SU-DHL-6 (cell line): ENCODE results near the gene PFKFB2.

Experiments
- EZH2phosphoT487 ChIP-seq: fragments of 200-600 bp; sonication (generic), shearing (Covaris generic); conservative IDR thresholded peaks from 2 replicates; pipeline ENCODE4 v1.6.1; 2018; ENCODE audit warnings: mild to moderate bottlenecking, antibody characterized with exemption, low read length, moderate library complexity, mixed read lengths
- TF ChIP-seq, protein P1 (sequence below): fragments of 200-600 bp; sonication (generic); IDR thresholded peaks from one replicate; pipeline ENCODE4 v1.5.1; 2017; ENCODE audit warnings: antibody characterized with exemption, mild to moderate bottlenecking, low read length, moderate library complexity; ENCODE audit not compliant: insufficient read depth, poor library complexity, severe bottlenecking

DNA sequence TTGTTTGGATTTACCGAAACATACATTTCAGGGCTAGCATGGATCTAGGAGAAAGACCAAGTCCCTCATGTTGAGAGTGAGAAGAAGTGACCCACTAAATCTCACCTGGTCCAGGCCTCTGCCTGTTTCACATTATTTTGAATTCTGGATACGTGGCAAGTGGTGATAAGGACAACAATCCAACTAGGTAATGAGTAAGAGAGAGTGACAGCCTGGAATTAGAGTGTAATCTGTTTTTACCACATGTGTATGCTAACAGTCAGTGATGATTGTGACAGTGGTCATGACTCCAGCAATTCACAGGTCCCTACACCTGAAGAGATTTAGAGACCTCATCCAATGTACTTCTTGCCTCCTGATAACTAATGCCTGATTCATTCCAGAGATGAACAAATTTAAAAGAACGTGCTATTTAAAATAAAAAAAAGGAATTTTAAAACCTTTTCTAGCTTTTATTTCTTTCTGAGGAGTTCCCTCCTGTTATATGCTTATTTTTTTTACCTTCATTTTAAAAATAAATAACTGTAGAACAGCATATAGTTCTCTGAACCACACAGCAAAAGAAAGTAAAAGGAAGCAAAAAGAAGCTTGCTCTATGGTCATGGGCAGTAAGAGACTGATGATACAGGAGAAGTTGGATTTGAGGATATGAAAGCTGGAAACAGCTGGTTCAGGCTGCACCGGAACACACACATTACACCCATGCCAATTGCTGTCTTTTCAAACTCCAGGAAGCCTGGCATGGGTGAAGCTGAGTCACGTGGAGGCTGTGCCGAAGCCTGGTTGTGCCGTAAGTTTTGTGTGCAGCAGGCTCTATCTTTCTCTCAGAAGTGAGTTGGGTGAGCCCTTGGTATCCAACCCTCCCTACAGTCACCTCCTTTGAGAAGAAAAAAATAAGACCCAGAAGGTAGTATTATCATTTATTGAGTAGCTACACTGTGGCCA lies 35.2 kb upstream of the PFKFB2 start:
- TF ChIP-seq, protein P1, sequence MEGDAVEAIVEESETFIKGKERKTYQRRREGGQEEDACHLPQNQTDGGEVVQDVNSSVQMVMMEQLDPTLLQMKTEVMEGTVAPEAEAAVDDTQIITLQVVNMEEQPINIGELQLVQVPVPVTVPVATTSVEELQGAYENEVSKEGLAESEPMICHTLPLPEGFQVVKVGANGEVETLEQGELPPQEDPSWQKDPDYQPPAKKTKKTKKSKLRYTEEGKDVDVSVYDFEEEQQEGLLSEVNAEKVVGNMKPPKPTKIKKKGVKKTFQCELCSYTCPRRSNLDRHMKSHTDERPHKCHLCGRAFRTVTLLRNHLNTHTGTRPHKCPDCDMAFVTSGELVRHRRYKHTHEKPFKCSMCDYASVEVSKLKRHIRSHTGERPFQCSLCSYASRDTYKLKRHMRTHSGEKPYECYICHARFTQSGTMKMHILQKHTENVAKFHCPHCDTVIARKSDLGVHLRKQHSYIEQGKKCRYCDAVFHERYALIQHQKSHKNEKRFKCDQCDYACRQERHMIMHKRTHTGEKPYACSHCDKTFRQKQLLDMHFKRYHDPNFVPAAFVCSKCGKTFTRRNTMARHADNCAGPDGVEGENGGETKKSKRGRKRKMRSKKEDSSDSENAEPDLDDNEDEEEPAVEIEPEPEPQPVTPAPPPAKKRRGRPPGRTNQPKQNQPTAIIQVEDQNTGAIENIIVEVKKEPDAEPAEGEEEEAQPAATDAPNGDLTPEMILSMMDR, result no peak
- TF ChIP-seq EZH2phosphoT487, result no peak
